ENCODE measurements around the gene SFXN5.

The SFXN5 gene

GRCh38 chr2:72953528-72953927, 118.0 kb downstream of the SFXN5 start:
- no peak overlapping the region for H3K4me3 ChIP-seq (ENCODE audit: severe bottlenecking)
- peaks cover 4% of the 10 kb centered on the region for H3K4me1 ChIP-seq (ENCODE audit: insufficient read depth, poor library complexity, severe bottlenecking)
- TF ChIP-seq CTCF (IDR thresholded peaks at IDR 0.05; ENCODE audit: poor library complexity, severe bottlenecking) = no peak
- no peaks in the 10 kb centered on the region for H3K27me3 ChIP-seq (ENCODE audit: insufficient read depth, poor library complexity, severe bottlenecking)
- no peak for ATAC-seq (ENCODE audit: low read depth)
- H3K36me3 ChIP-seq (ENCODE audit: low read depth) = no peaks in the 10 kb centered on the region
- DNase-seq (ENCODE audit: low spot score) = no peak
- no peak overlapping the region for H3K27ac ChIP-seq (ENCODE audit: poor library complexity, severe bottlenecking)
- H3K9me3 ChIP-seq (ENCODE audit: severe bottlenecking) = no peaks in the 10 kb centered on the region

- DNase-seq (ENCODE audit: low spot score) (no peak), ATAC-seq (ENCODE audit: low read depth) (no peak)
- no peaks in the 10 kb centered on the region for H3K27me3 ChIP-seq (ENCODE audit: insufficient read depth, poor library complexity, severe bottlenecking)
- H3K36me3 ChIP-seq (ENCODE audit: low read depth) = no peaks in the 10 kb centered on the region
- no peak for TF ChIP-seq CTCF (IDR thresholded peaks at IDR 0.05; ENCODE audit: poor library complexity, severe bottlenecking)
- no peak overlapping the region for H3K4me3 ChIP-seq (ENCODE audit: severe bottlenecking)
- H3K27ac ChIP-seq (ENCODE audit: poor library complexity, severe bottlenecking) = no peak overlapping the region
- peaks cover 4% of the 10 kb centered on the region for H3K4me1 ChIP-seq (ENCODE audit: insufficient read depth, poor library complexity, severe bottlenecking)
- H3K9me3 ChIP-seq (ENCODE audit: severe bottlenecking) = no peaks in the 10 kb centered on the region
Measured at GRCh38 chr2:72952961-72953360, 118.6 kb downstream of the SFXN5 start.

- Histone ChIP-seq H3K4me3 (ENCODE audit: severe bottlenecking) (no peak overlapping the region), H3K9me3 (ENCODE audit: severe bottlenecking) (no peaks in the 10 kb centered on the region), H3K36me3 (ENCODE audit: low read depth) (no peaks in the 10 kb centered on the region), H3K27me3 (ENCODE audit: insufficient read depth, poor library complexity, severe bottlenecking) (no peaks in the 10 kb centered on the region), H3K27ac (ENCODE audit: poor library complexity, severe bottlenecking) (no peak overlapping the region), H3K4me1 (ENCODE audit: insufficient read depth, poor library complexity, severe bottlenecking) (peaks cover 4% of the 10 kb centered on the region)
- DNase-seq (ENCODE audit: low spot score) (no peak), ATAC-seq (ENCODE audit: low read depth) (no peak)
- no peak for TF ChIP-seq CTCF (IDR thresholded peaks at IDR 0.05; ENCODE audit: poor library complexity, severe bottlenecking)
Measured at GRCh38 chr2:72952110-72952823, 119.2 kb downstream of the SFXN5 start.

- H3K9me3 ChIP-seq (ENCODE audit: severe bottlenecking) = no peaks in the 10 kb centered on the region
- no peak overlapping the region for H3K4me3 ChIP-seq (ENCODE audit: severe bottlenecking)
- TF ChIP-seq CTCF (IDR thresholded peaks at IDR 0.05; ENCODE audit: poor library complexity, severe bottlenecking) = no peak
- no peak overlapping the region for H3K27ac ChIP-seq (ENCODE audit: poor library complexity, severe bottlenecking)
- peaks cover 4% of the 10 kb centered on the region for H3K4me1 ChIP-seq (ENCODE audit: insufficient read depth, poor library complexity, severe bottlenecking)
- ATAC-seq (ENCODE audit: low read depth) = no peak
- no peaks in the 10 kb centered on the region for H3K27me3 ChIP-seq (ENCODE audit: insufficient read depth, poor library complexity, severe bottlenecking)
- no peaks in the 10 kb centered on the region for H3K36me3 ChIP-seq (ENCODE audit: low read depth)
- no peak for DNase-seq (ENCODE audit: low spot score)
Measured at GRCh38 chr2:72951303-72952095, 120.0 kb downstream of the SFXN5 start.
